Measurements from ENCODE around the gene ABCA4. TPM values are rescaled to one million over a fixed set of nuclear protein-coding genes. Genes with fewer than 3 reads are reported as not detected.

Gene ABCA4
- total RNA-seq, 1 experiment from 2014 or later: 1.5 TPM

DNA sequence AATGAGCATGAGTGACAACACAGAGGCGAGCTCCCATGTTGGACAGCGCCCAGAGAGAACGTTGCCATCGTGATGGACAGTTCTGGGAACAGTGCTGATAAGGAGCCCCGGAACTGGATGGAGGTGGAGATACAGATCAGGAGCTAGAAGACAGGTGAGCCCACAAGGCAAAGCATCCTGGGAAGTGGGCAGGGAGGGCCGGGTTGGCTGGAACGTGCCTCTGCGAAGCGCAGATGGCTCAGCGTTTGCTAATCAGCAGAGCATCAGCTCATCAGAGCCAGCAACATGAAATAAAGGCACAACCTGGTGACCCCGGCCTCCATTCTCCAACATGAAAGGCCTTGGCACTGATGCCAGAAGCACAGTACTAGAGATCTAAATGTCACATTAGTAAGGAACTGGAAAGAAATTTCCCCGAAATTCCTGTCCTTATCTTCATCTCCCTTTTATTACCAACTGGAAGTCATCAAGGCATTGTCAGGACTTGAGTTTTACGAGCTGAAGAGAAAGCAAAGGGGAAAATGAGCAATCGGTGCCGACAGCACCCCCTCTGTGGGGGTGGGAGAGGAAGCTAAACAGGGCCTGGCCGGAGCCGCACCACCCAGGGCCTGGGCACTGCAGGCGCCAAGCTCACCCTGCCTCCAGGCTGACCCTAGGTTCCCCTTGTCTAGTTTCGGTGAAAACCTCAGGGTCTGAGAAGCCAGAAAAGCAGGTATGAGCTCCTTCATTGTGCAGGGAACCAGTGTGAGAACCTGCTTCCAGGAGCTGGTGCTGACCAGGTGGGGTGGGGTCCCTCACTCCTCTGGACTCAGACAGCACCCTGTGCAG, 19.9 kb downstream of the ABCA4 start:
- no TSS peak for BruUV-seq (replicated peaks)
- ChIA-PET CTCF (interaction anchor here (0.6 kb wide), 1 partner anchor 10 kb away, joined by 4 read pairs; no protein-coding TSS in a partner anchor), POLR2A (no interaction called here)
- Histone ChIP-seq H3K27ac (ENCODE audit: low read length) (peak overlapping the region; percentile 77), H3K4me1 (ENCODE audit: control insufficient read depth, insufficient read depth, low read length) (peaks cover 43% of the 10 kb centered on the region), H3K9me3 (ENCODE audit: control insufficient read depth, insufficient read depth, low read depth, low read length) (no peaks in the 10 kb centered on the region), H3K4me3 (ENCODE audit: low read depth in 2 of 2, low read length in 2 of 2) (no peak overlapping the region), H3K36me3 (ENCODE audit: control insufficient read depth, insufficient read depth, low read length) (no peaks in the 10 kb centered on the region), H3K27me3 (ENCODE audit: control insufficient read depth, insufficient read depth, low read length) (no peaks in the 10 kb centered on the region)
- DNase-seq (ENCODE audit: low read depth, low spot score) (no peak), ATAC-seq (peak; percentile 72)
- in situ Hi-C loops (cut with HindIII; ENCODE audit: low pct_unique_long_range_greater_than_20kb, low sequenced_read_pairs) (no loop called here), intact Hi-C loops (cut with micrococcal nuclease; ENCODE audit: unreplicated experiment) (no loop called here)
- TF ChIP-seq POLR2AphosphoS5 (IDR thresholded peaks at IDR 0.05; ENCODE audit: low read depth, low read length) (no peak), CTCF (IDR thresholded peaks at IDR 0.05) (no peak), TCF7L2 (IDR thresholded peaks at IDR 0.05; ENCODE audit: low read depth, low read length) (peak; percentile 94), SIN3A (IDR thresholded peaks at IDR 0.05; ENCODE audit: borderline replicate concordance, insufficient read depth, low read depth, low read length) (no peak), REST (IDR thresholded peaks at IDR 0.05; ENCODE audit: insufficient read depth in 1 of 2, low read depth in 2 of 2, low read length in 1 of 2) (peak; percentile 68 to 72)

- no TSS peak for BruUV-seq (replicated peaks)
- in situ Hi-C loops (cut with HindIII; ENCODE audit: low pct_unique_long_range_greater_than_20kb, low sequenced_read_pairs) (no loop called here), intact Hi-C loops (cut with micrococcal nuclease; ENCODE audit: unreplicated experiment) (no loop called here)
- ATAC-seq (no peak), DNase-seq (ENCODE audit: low read depth, low spot score) (no peak)
- no peaks in the 10 kb centered on the region for H3K9me3 ChIP-seq (ENCODE audit: control insufficient read depth, insufficient read depth, low read depth, low read length)
- no peak overlapping the region for H3K4me3 ChIP-seq (ENCODE audit: low read depth in 2 of 2, low read length in 2 of 2)
- CTCF ChIA-PET: interaction anchor here (0.6 kb wide), 1 partner anchor 9 kb away, joined by 4 read pairs; no protein-coding TSS in a partner anchor
- H3K36me3 ChIP-seq (ENCODE audit: control insufficient read depth, insufficient read depth, low read length): no peaks in the 10 kb centered on the region
- H3K4me1 ChIP-seq (ENCODE audit: control insufficient read depth, insufficient read depth, low read length): peaks cover 46% of the 10 kb centered on the region
- no peaks in the 10 kb centered on the region for H3K27me3 ChIP-seq (ENCODE audit: control insufficient read depth, insufficient read depth, low read length)
- TF ChIP-seq POLR2AphosphoS5 (IDR thresholded peaks at IDR 0.05; ENCODE audit: low read depth, low read length) (no peak), SIN3A (IDR thresholded peaks at IDR 0.05; ENCODE audit: borderline replicate concordance, insufficient read depth, low read depth, low read length) (no peak), REST (IDR thresholded peaks at IDR 0.05; ENCODE audit: insufficient read depth in 1 of 2, low read depth in 2 of 2, low read length in 1 of 2) (no peak), TCF7L2 (IDR thresholded peaks at IDR 0.05; ENCODE audit: low read depth, low read length) (no peak), CTCF (IDR thresholded peaks at IDR 0.05) (no peak)
- H3K27ac ChIP-seq (ENCODE audit: low read length): peak overlapping the region; percentile 77
- POLR2A ChIA-PET: no interaction called here
Measured at GRCh38 chr1:94100129-94100784, 20.7 kb downstream of the ABCA4 start.

All from Panc1 (cell line).